GM19324 (cell line): ENCODE results near the gene SPINK4.
A peak's percentile ranks its signal among the peaks of the same experiment; 100 is the strongest.

ENCODE experiments used
- ATAC-seq: cut with Tn5 transposase; IDR thresholded peaks from one replicate; pipeline ENCODE4 v1.9.1; 2021; ENCODE audit warnings: mild to moderate bottlenecking, moderate library complexity; ENCODE audit not compliant: unreplicated experiment, low FRiP score

Gene SPINK4

DNA sequence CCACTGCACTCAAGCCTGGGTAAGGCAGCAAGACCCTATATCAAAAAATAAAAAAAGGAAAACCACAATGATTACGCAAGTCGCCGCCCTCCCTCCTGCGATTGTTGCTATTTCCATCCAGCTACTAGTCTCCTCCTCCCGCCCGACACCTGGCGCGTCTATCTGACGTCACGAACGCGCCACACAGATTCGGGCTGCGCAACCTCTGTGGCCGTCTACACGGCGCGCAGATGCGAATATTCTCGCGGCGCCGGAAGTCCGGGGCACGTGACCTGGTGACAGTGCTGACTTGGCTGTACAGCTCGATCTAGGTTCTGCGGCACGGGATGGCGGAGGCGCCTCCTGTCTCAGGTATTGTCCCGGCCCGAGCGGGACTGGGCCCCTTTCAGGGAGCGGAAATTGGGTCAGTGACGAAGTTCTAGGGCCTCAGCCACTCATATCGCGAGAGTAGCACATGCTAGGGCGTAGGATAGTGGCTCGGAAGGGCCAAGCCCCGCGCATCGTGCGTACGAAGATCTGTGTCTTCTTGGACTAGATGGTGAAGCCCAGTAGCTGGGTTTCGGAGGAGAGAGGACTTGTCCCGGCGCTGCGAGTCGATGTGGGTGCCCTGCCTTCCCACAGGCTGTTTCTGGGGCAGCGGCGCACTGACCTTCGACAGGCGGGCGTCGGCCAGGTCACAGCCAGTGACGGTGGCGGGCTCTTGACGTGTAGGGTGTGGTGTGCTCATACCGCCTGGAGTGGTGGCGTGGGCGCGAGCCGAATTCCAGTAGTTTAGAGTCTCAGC is 50.5 kb downstream of the SPINK4 start, which contains the start of gene NFX1:
TSS of gene NFX1 (plus strand) at position 270 of the 784 bp plus-strand sequence. CDS start at position 327, 57 bp downstream.
- peak; percentile 95 for ATAC-seq

DNA sequence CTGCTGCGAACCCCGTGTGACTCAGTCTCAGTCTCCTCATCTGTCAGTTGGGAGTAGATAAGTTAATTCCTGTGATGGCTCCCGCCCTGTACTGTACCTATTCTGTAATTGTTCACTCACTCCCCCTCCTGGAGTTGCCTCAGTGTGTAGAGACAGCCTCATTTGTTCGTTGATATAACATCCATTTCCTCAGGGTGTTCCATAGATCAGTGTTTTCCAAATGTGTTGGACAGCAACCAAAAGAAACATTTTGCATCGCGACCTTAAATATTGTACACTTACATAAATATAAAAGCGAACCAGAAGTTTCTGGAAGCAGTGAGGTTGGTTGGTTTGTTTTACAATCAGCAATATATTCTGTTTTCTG is 51.0 kb downstream of the SPINK4 start:
- no peak for ATAC-seq

GRCh38 chr9:33291901-33292300 is 51.9 kb downstream of the SPINK4 start:
- ATAC-seq = no peak

DNA sequence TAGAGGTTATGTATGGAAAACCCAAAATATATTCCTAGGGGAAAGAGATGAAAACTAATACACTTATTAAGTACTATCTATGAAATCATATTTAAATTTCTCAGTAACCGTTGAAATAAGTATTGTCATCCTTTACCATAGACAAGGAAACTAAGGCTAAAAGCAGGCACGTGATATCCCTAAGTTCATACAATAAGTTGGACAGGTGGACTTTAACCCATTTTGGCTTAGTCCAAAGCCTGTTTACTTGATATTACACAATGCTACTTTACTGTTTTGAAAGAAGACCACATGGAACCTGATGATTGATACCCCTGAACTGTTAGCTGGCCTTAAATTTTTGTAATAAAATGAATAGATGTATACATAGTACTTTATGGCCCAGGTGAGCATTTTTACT is 53.8 kb downstream of the SPINK4 start:
- ATAC-seq = no peak

- no peak for ATAC-seq
Observed at GRCh38 chr9:33294670-33295432, 54.9 kb downstream of the SPINK4 start.

GRCh38 chr9:33295571-33295970 is 55.6 kb downstream of the SPINK4 start:
- ATAC-seq = no peak

DNA sequence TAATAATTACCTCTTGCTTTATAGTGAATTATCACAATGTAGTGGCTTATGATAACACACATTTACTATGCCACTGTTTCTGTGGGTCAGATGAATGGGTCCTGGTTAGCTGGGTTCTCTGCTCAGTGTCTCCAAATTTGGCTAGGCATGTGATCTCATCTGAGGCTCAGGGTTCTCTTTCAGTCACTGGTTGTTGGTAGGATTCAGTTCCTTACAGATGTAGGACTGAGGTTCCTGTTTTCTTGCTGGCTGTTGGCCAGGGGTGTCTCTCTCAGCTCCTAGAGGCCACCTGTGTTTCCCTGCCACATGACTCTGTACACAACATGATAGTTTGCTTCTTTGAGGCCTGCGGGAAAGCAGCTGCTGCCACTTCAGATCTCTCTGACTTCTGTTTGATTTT is 57.5 kb downstream of the SPINK4 start:
- peak; percentile 93 for ATAC-seq
